SK-N-SH (cell line): Measurements from ENCODE around the gene GLYAT. TPM values are rescaled to one million over a fixed set of nuclear protein-coding genes. Genes with fewer than 3 reads are reported as not detected.

Experiments used
- CTCF ChIA-PET: fragments of 300-600, 350-600 bp; formaldehyde crosslinking; extraction: SDS; loops from one replicate; lab custom pipeline; 2021; lab: Yijun Ruan, JAX
- POLR2A ChIA-PET: fragments of 350-600 bp; sonication (Branson Sonifier 250); formaldehyde crosslinking; extraction: SDS; loops from one replicate; lab custom pipeline; 2020; ENCODE audit warnings: antibody characterized with exemption, inconsistent platforms; lab: Yijun Ruan, JAX
- DNase-seq: peaks from one replicate; pipeline ENCODE4 v3.0.0; 2012
- H2AFZ ChIP-seq: fragments of 200-600 bp; sonication (generic); 2 replicates; pipeline ENCODE4 v1.8.1; 2016; ENCODE audit warnings: antibody characterized with exemption, mild to moderate bottlenecking, low read depth
- H3F3A ChIP-seq: fragments of 200-600 bp; sonication (generic); replicated peaks from 2 replicates; pipeline ENCODE3; 2016; ENCODE audit warnings: antibody characterized with exemption, mild to moderate bottlenecking; ENCODE audit not compliant: insufficient read depth
- H3K27ac ChIP-seq, 2 experiments: fragments of 200-500 bp in 1 of 2; fragments of 200-600 bp in 1 of 2; sonication (Bioruptor generic) in 1 of 2; sonication (generic), shearing (Covaris generic) in 1 of 2; 2 replicates each; pipeline versions ENCODE4 v1.5.1 to v1.6.1; 2014 to 2016; ENCODE audit warnings: low read depth in 2 of 2, inconsistent platforms in 1 of 2, low read length in 1 of 2, mild to moderate bottlenecking in 1 of 2, mixed read lengths in 1 of 2
- H3K27me3 ChIP-seq: fragments of 200-600 bp; sonication (generic), shearing (Covaris generic); 2 replicates; pipeline ENCODE4 v1.6.1; 2016; ENCODE audit warnings: mixed run types; ENCODE audit not compliant: insufficient read depth
- H3K36me3 ChIP-seq, 2 experiments: fragments of 200-500 bp in 1 of 2; fragments of 200-600 bp in 1 of 2; sonication (Bioruptor generic) in 1 of 2; sonication (generic) in 1 of 2; replicated peaks in 1 of 2; 2 replicates each; pipeline versions ENCODE3 to v1.5.1; 2014 to 2016; ENCODE audit warnings: low read length in 1 of 2, mild to moderate bottlenecking in 1 of 2; ENCODE audit not compliant: insufficient read depth in 2 of 2, control insufficient read depth in 1 of 2
- H3K4me1 ChIP-seq, 2 experiments: fragments of 200-500 bp in 1 of 2; fragments of 200-600 bp in 1 of 2; sonication (Bioruptor generic) in 1 of 2; sonication (generic), shearing (Covaris generic) in 1 of 2; 2 replicates each; pipeline versions ENCODE4 v1.5.1 to v1.6.1; 2014 to 2016; ENCODE audit warnings: low read depth in 1 of 2, low read length in 1 of 2, mixed run types in 1 of 2; ENCODE audit not compliant: insufficient read depth in 2 of 2, control insufficient read depth in 1 of 2
- H3K4me2 ChIP-seq: fragments of 200-600 bp; sonication (generic), shearing (Covaris generic); 2 replicates; pipeline ENCODE4 v1.6.1; 2017; ENCODE audit warnings: mixed run types
- H3K4me3 ChIP-seq, 2 experiments: fragments of 200-500 bp in 1 of 2; fragments of 200-600 bp in 1 of 2; sonication (Bioruptor generic) in 1 of 2; sonication (generic), shearing (Covaris generic) in 1 of 2; 2 replicates each; pipeline versions ENCODE4 v1.5.1 to v1.8.1; 2014 to 2016; ENCODE audit warnings: low read depth in 2 of 2, inconsistent platforms in 1 of 2, low read length in 1 of 2, mild to moderate bottlenecking in 1 of 2, mixed read lengths in 1 of 2, moderate library complexity in 1 of 2
- H3K79me2 ChIP-seq: fragments of 200-600 bp; sonication (generic); 2 replicates; pipeline ENCODE4 v1.8.1; 2017; ENCODE audit warnings: mild to moderate bottlenecking; ENCODE audit not compliant: insufficient read depth
- H3K9ac ChIP-seq: fragments of 200-600 bp; sonication (generic); 2 replicates; pipeline ENCODE4 v1.6.1; 2017; ENCODE audit warnings: mixed run types
- H3K9me2 ChIP-seq: fragments of 200-600 bp; sonication (generic); 2 replicates; pipeline ENCODE4 v1.6.1; 2017; ENCODE audit warnings: mixed run types
- H3K9me3 ChIP-seq: fragments of 200-600 bp; sonication (generic); 2 replicates; pipeline ENCODE4 v1.6.1; 2017; ENCODE audit warnings: mixed run types, mild to moderate bottlenecking, moderate library complexity
- H4K20me1 ChIP-seq: fragments of 200-600 bp; sonication (generic); 2 replicates; pipeline ENCODE4 v1.6.1; 2017; ENCODE audit warnings: mild to moderate bottlenecking, mixed run types; ENCODE audit not compliant: insufficient read depth
- CTCF ChIP-seq: fragments of 200-600 bp; sonication (generic); IDR thresholded peaks from 2 replicates; pipeline ENCODE4 v1.6.1; 2017; ENCODE audit warnings: antibody characterized with exemption, mild to moderate bottlenecking, moderate library complexity
- FOSL2 ChIP-seq: IDR thresholded peaks from 2 replicates; pipeline ENCODE4 v1.4.0; 2012; ENCODE audit warnings: low read depth, mild to moderate bottlenecking, moderate library complexity, borderline replicate concordance
- FOXM1 ChIP-seq: IDR thresholded peaks from 2 replicates; pipeline ENCODE4 v1.4.0; 2012; ENCODE audit warnings: low read depth, mild to moderate bottlenecking
- GATA2 ChIP-seq: sonication (generic); formaldehyde crosslinking; IDR thresholded peaks from 2 replicates; pipeline ENCODE4 v1.5.0; 2020; ENCODE audit warnings: mild to moderate bottlenecking, missing genetic modification reagents
- MAX ChIP-seq: IDR thresholded peaks from 2 replicates; pipeline ENCODE4 v1.4.0; 2012; ENCODE audit warnings: low read depth
- MXI1 ChIP-seq: IDR thresholded peaks from 2 replicates; pipeline ENCODE4 v1.6.1; 2012; ENCODE audit warnings: mild to moderate bottlenecking, low read depth, low read length, improper control_type of control experiment
- NFIC ChIP-seq: IDR thresholded peaks from 2 replicates; pipeline ENCODE4 v1.4.0; 2012; ENCODE audit warnings: borderline replicate concordance
- POLR2AphosphoS5 ChIP-seq: IDR thresholded peaks from 2 replicates; pipeline ENCODE4 v1.6.1; 2012; ENCODE audit warnings: low read depth, low read length
- RAD21 ChIP-seq: IDR thresholded peaks from 2 replicates; pipeline ENCODE4 v1.6.1; 2012; ENCODE audit warnings: mild to moderate bottlenecking, low read length
- REST ChIP-seq: IDR thresholded peaks from 2 replicates; pipeline ENCODE4 v1.6.1; 2012; ENCODE audit warnings: mild to moderate bottlenecking, low read depth, low read length, moderate library complexity
- RFX5 ChIP-seq: IDR thresholded peaks from 2 replicates; pipeline ENCODE4 v1.6.1; 2012; ENCODE audit warnings: mild to moderate bottlenecking, improper control_type of control experiment, low read length
- SIN3A ChIP-seq: IDR thresholded peaks from 2 replicates; pipeline ENCODE4 v1.6.1; 2012; ENCODE audit warnings: low read depth, mild to moderate bottlenecking, low read length, moderate library complexity, borderline replicate concordance
- SMC3 ChIP-seq: IDR thresholded peaks from 2 replicates; pipeline ENCODE4 v1.6.1; 2012; ENCODE audit warnings: low read depth, low read length, improper control_type of control experiment
- TAF1 ChIP-seq: IDR thresholded peaks from 2 replicates; pipeline ENCODE4 v1.6.1; 2012; ENCODE audit warnings: low read depth, mild to moderate bottlenecking, low read length, moderate library complexity, borderline replicate concordance
- TEAD4 ChIP-seq: IDR thresholded peaks from 2 replicates; pipeline ENCODE4 v1.4.0; 2012; ENCODE audit warnings: mild to moderate bottlenecking, borderline replicate concordance; ENCODE audit not compliant: insufficient read depth
- USF1 ChIP-seq: IDR thresholded peaks from 2 replicates; pipeline ENCODE4 v1.4.0; 2012; ENCODE audit warnings: low read depth, borderline replicate concordance
- polyA plus RNA-seq, 3 experiments: library from polyadenylated mRNA; depleted of rRNA; stranded (reverse); fragments of >200 nt; gene quantifications; 2 replicates each; pipeline ENCODE4 v1.2.3, GENCODE V29; 2012

The GLYAT gene
- polyA plus RNA-seq, 1 of the 3 experiments (the other 2 are of a cell fraction), result not detected

- TF ChIP-seq USF1, result no peak
- no peak for TF ChIP-seq CTCF
Observed at GRCh38 chr11:58734681-58735490, 3.1 kb upstream of the GLYAT start (continued).

GRCh38 chr11:58730507-58731089, 1.1 kb downstream of the GLYAT start:
- TF ChIP-seq MXI1 (no peak), RFX5 (no peak), MAX (no peak), RAD21 (no peak), SMC3 (no peak), TAF1 (no peak), TEAD4 (no peak), SIN3A (no peak), FOSL2 (no peak), REST (no peak), GATA2 (CRISPR knock-in tag) (no peak), POLR2AphosphoS5 (no peak), NFIC (no peak), USF1 (no peak), FOXM1 (no peak)
- TF ChIP-seq, all 33 proteins: peak for 0
- Histone ChIP-seq H4K20me1 (no peaks in the 10 kb centered on the region), H3K36me3 (no peaks in the 10 kb centered on the region), H3K27ac (no peak overlapping the region), H3K9ac (no peak overlapping the region), H3K4me3 (no peak overlapping the region), H3K4me2 (no peak overlapping the region), H3K79me2 (no peaks in the 10 kb centered on the region), H2AFZ (no peak overlapping the region), H3K9me2 (no peaks in the 10 kb centered on the region), H3K4me1 (no peaks in the 10 kb centered on the region; a peak in 1 of 4 replicates), H3F3A (no peaks in the 10 kb centered on the region), H3K27me3 (no peaks in the 10 kb centered on the region), H3K9me3 (no peaks in the 10 kb centered on the region)
- ChIA-PET CTCF (interaction anchor here (1.6 kb wide), 1 partner anchor 58 kb away, joined by 3 read pairs; no protein-coding TSS in a partner anchor), POLR2A (no interaction called here)
- DNase-seq, result no peak
